Endometrium (tissue), 2 donors: ENCODE measurements around the gene CATSPERD.
"Not testable (repeated sequence)": the region's sequence is repeated elsewhere in the genome, so short reads cannot be mapped to it uniquely, and the experiment has no call there.

ENCODE experiments used
- FAIRE-seq: peaks from 2 replicates; lab custom pipeline; 2012; peaks lifted over from hg19 to GRCh38; lab: Jason Lieb, UNC
- donor health status: control.
- donor health status: control.

The CATSPERD gene

GRCh38 chr19:5727453-5728050 is 7.1 kb downstream of the CATSPERD start:
- FAIRE-seq = no peak

GRCh38 chr19:5733172-5733571 is 12.7 kb downstream of the CATSPERD start:
- not testable (repeated sequence) for FAIRE-seq

- no peak for FAIRE-seq
Observed at GRCh38 chr19:5738423-5738822, 18.0 kb downstream of the CATSPERD start.

GRCh38 chr19:5742051-5742450 is 21.6 kb downstream of the CATSPERD start:
- FAIRE-seq = no peak

DNA sequence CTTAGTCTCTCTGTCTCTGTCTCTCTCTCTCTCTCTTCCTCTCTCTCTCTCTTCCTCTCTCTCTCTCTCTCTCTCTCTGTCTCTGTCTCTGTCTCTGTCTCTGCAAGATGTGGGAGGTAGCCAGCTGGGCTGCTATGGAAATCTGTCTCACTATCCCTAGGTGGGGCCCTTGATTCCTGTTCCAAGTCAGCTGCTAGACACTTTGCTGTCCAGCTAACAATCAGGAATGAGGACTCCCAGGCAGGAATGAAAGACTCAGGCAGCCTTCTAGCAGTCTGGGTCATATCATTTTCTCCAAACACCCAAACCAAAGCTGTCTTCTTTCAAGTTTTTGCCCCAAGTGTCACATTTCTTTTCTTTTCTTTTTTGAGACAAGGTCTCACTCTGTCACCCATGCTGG is 23.2 kb downstream of the CATSPERD start:
- FAIRE-seq = no peak

DNA sequence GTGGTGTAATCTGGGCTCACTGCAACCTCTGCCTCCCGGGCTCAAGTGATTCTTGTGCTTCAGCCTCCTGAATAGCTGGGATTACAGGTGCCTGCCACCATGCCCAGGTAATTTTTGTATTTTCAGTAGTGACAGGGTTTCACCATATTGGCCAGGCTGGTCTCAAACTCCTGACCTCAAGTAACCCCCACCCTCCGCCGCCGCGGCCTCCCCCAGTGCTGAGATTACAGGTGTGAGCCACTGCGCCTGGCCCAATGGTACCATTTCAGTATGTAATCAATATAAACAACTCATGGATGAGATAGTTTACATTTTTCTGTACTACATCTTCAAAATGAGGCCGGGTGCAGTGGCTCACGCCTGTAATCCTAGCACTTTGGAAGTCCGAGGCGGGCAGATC is 24.6 kb downstream of the CATSPERD start:
- not testable (repeated sequence) for FAIRE-seq

DNA sequence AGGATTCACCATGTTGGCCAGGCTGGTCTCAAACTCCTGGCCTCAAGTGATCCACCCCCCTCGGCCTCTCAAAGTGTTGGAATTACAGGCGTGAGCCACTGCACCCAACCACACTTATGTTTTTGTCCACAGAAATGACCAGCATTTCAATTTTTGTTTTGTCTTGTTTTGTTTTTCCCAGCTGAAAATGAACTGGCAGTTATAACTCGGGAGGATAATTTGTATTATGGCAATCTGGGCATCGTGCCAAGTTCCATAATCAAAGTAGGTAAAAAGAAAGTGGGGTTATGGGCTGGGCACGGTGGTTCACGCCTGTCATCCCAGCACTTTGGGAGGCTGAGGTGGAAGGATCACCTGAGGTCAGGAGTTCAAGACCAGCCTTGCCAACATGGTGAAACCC is 28.5 kb downstream of the CATSPERD start:
- not testable (repeated sequence) for FAIRE-seq

DNA sequence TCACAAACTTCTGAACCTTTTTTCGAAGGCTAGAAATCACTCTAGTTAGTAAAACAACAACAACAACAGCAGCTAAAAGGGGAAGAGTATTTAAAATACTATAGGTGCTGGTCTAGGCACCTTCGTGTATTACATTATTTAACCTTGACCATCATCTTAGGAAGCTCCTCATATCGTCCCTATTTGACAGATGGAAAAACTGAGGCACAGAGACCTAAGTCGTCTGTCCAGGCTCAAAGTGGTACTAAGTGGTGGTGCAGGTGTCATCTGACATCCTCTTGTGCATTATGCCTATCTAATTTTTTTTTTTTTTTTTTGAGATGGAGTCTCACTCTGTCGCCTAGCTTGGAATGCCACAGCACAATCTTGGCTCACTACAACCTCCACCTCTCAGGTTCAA is 29.1 kb downstream of the CATSPERD start:
- FAIRE-seq = no peak

DNA sequence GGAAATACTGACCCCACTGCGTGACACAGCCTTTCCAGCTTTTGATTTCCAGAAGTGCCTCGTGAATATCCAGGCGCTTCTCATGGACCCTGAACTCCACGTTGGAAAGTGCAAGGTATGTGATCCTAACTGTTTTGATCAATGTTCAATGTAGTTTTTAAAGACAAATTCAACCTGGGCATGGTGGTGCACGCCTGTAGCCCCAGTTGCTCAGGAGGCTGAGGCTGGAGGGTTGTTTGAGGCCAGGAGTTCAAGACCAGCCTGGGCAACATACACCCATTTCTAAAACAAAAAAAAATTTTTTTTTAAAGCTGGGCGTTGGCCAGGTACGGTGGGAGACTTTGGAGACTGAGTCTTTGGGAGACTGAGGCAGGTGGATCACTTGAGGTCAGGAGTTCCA is 31.3 kb downstream of the CATSPERD start:
- FAIRE-seq = no peak

- FAIRE-seq = no peak
Observed at GRCh38 chr19:5753743-5754142, 33.3 kb downstream of the CATSPERD start.

- no peak for FAIRE-seq
Observed at GRCh38 chr19:5762608-5763217, 42.3 kb downstream of the CATSPERD start.

- no peak for FAIRE-seq
Observed at GRCh38 chr19:5765220-5765619, 44.8 kb downstream of the CATSPERD start.

DNA sequence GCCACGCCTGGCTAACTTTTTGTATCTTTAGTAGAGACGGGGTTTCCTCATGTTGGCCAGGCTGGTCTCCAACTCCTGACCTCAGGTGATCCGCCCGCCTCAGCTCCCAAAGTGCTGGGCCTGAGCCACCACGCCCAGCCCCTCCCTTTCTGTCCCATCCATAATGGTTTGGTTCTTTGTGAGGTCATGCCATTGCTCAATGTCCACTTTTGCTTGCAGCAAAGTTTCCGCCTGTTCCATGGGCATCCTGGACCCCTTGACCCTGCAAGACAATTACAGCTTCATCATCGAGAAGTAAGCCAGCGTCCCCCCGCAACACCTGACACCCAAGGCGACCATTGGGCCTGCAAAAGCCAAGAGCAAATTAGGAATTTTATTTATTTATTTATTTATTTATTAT is 47.5 kb downstream of the CATSPERD start:
- FAIRE-seq = no peak

DNA sequence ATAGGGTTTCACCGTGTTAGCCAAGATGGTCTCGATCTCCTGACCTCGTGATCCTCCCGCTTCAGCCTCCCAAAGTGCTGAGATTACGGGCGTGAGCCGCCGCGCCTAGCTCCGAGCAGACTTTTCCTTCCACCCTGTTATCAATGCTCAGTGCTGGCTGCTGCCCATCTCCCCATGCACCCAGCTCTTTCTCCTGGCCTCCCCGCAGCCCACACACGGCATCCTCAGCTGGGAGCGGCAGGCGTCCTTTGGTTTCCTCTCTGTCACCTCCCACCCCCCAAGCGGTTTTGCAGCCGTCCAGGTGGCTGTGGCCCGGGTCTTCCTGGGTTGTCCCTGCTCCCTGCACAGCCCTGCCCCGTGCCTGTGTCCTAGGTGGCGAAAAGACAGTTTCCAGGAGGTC is 52.0 kb downstream of the CATSPERD start:
- no peak for FAIRE-seq

GRCh38 chr19:5773276-5773675 is 52.8 kb downstream of the CATSPERD start:
- no peak for FAIRE-seq

GRCh38 chr19:5774921-5775320 is 54.5 kb downstream of the CATSPERD start:
- no peak for FAIRE-seq

DNA sequence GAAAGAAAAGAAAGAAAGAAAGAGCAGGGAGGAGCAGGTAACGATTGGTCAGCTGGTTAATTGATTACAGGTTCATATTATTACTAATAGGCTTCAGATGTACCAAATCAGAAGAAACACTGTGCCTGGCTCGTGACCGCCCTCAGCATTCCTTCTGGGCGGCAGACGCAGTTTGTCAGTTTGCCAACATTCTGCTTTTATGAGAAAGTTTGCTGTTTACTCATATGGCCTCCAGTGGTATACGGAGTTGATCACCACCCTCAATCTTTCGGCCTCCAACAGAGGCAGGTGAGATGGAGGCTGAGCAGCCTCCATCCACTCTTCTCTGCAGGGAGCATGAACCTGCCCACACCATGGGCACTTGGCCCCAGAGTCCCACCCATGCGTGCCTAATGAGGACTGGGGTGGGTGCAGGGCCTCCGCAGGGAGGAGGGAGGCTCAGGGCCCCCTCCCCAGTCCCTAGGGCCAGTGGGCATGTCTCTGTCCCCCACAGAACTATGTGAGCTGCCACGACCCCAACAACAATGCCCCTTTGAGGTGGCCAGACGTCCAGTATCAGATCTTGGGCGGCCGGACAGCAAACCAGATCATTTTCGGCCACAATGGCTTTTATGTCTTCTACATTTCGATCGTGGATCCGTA is 55.4 kb downstream of the CATSPERD start:
- FAIRE-seq = no peak

DNA sequence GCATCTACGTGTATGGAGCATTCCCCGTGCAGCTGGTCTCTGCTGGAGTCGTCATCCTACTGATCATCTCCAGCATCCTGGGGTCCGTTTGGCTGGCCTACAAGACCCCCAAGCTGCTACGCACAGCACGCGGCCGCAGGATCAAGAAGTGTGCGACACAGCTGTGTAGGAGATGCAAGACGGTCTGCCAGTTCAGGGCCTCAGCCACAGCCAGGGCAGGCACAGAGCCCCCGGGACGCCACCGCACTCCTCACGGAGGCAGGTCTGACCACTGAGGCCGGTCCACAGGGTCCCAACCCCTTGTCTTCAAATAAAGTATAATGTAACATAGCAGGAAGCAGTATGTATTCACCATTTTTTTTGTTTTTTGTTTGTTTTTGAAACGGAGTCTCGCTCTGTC is 58.0 kb downstream of the CATSPERD start:
- no peak for FAIRE-seq

DNA sequence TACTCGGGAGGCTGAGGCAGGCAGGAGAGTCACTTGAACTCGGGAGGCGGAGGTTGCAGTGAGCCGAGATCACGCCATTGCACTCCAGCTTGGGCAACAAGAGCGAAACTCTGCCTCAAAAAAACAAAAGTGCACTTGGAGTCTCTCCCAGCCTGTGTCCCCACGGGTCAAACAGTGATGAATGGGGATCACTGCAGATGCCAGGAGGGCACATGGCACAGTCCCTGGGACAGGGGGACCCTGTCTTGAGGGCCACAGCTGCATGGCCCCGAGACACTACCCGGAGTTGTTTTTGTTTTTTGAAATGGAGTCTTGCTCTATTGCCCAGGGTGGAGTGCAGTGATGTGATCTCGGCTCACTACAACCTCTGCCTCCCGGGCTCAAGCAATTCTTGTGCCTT is 60.5 kb downstream of the CATSPERD start:
- FAIRE-seq = not testable (repeated sequence)

DNA sequence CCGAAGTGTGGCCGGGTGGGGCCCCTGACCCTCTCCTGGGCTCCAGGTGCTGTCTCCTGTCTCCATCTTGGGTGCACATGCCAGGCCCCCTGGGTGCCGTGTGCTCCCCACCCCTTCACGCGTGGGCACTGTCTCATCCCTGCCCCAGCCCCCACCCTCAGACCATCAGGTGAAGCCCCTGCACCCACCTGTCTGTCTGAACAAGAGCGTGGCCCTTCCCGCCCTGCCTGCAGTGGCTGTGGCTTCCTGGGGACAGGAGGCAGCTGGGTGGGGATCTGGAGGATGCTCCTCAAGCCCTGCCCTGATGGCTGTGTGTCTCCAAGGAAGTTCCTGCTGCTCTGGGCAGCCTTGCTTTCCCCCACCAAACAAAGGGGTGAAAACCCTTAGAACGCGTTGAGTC is 61.9 kb downstream of the CATSPERD start:
- FAIRE-seq = no peak

- FAIRE-seq = no peak
Observed at GRCh38 chr19:5782945-5783919, 62.8 kb downstream of the CATSPERD start.

GRCh38 chr19:5784581-5785147 is 64.2 kb downstream of the CATSPERD start, which contains the start of gene PRR22:
TSS of gene PRR22 (minus strand) at chr19:5784746. CDS start at chr19:5784660, 86 bp downstream.
- no peak for FAIRE-seq
